WERI-Rb-1 (cell line): ENCODE results near the gene PRKCA.

Experiments
- DNase-seq: peaks from one replicate; pipeline ENCODE4 v3.0.0-alpha.2; 2020
- H3K27ac ChIP-seq: fragments of 250-450 bp; sonication (Bioruptor Pico); 2 replicates; pipeline ENCODE4 v1.5.1; 2020; ENCODE audit warnings: mild to moderate bottlenecking, moderate library complexity
- H3K27me3 ChIP-seq: fragments of 250-450 bp; sonication (Bioruptor Pico); 2 replicates; pipeline ENCODE4 v1.5.1; 2021; ENCODE audit warnings: mild to moderate bottlenecking, low read depth, moderate library complexity; ENCODE audit not compliant: insufficient read depth, severe bottlenecking
- H3K36me3 ChIP-seq: fragments of 250-450 bp; sonication (Bioruptor Pico); 2 replicates; pipeline ENCODE4 v1.5.1; 2020; ENCODE audit warnings: mild to moderate bottlenecking, moderate library complexity
- H3K4me3 ChIP-seq: 2 replicates; pipeline ENCODE4 v1.5.1; 2011; ENCODE audit warnings: low read depth, mild to moderate bottlenecking, control low read depth, low read length
- H3K9me3 ChIP-seq: fragments of 250-450 bp; sonication (Bioruptor Pico); 2 replicates; pipeline ENCODE4 v1.5.1; 2021; ENCODE audit warnings: mild to moderate bottlenecking, moderate library complexity; ENCODE audit not compliant: severe bottlenecking
- CTCF ChIP-seq: IDR thresholded peaks from 2 replicates; pipeline ENCODE4 v1.5.1; 2011; ENCODE audit warnings: low read depth, mild to moderate bottlenecking, control low read depth, inconsistent platforms, low read length

PRKCA gene

GRCh38 chr17:66746736-66747135 is 444.3 kb downstream of the PRKCA start:
- H3K27ac ChIP-seq = no peak overlapping the region
- no peak for DNase-seq
- no peaks in the 10 kb centered on the region for H3K36me3 ChIP-seq
- H3K27me3 ChIP-seq = no peaks in the 10 kb centered on the region
- TF ChIP-seq CTCF = no peak
- peaks cover 18% of the 10 kb centered on the region for H3K9me3 ChIP-seq
- no peak overlapping the region for H3K4me3 ChIP-seq

- DNase-seq = peak; percentile 75
- H3K27me3 ChIP-seq = no peaks in the 10 kb centered on the region
- TF ChIP-seq CTCF = no peak
- no peak overlapping the region for H3K4me3 ChIP-seq
- H3K9me3 ChIP-seq = peaks cover 17% of the 10 kb centered on the region
- peak overlapping the region; percentile 17; the same call in 1 of the 2 replicates for H3K27ac ChIP-seq
- H3K36me3 ChIP-seq = no peaks in the 10 kb centered on the region
Measured at GRCh38 chr17:66747578-66748275, 445.3 kb downstream of the PRKCA start.

GRCh38 chr17:66748578-66748977 is 446.2 kb downstream of the PRKCA start:
- H3K9me3 ChIP-seq = peaks cover 10% of the 10 kb centered on the region
- no peak overlapping the region for H3K27ac ChIP-seq
- H3K4me3 ChIP-seq = no peak overlapping the region
- H3K36me3 ChIP-seq = no peaks in the 10 kb centered on the region
- DNase-seq = no peak
- no peaks in the 10 kb centered on the region for H3K27me3 ChIP-seq
- no peak for TF ChIP-seq CTCF

GRCh38 chr17:66749217-66749832 is 446.9 kb downstream of the PRKCA start:
- Histone ChIP-seq H3K9me3 (peaks cover 3% of the 10 kb centered on the region), H3K27me3 (no peaks in the 10 kb centered on the region), H3K4me3 (no peak overlapping the region), H3K27ac (no peak overlapping the region), H3K36me3 (no peaks in the 10 kb centered on the region)
- no peak for TF ChIP-seq CTCF
- DNase-seq = no peak

GRCh38 chr17:66750116-66750515 is 447.7 kb downstream of the PRKCA start:
- no peaks in the 10 kb centered on the region for H3K27me3 ChIP-seq
- DNase-seq = no peak
- H3K27ac ChIP-seq = no peak overlapping the region
- no peak overlapping the region for H3K4me3 ChIP-seq
- H3K9me3 ChIP-seq = no peaks in the 10 kb centered on the region
- TF ChIP-seq CTCF = no peak
- no peaks in the 10 kb centered on the region for H3K36me3 ChIP-seq
